IPS-18a (cell line): ENCODE results near the gene CLIC6.

ENCODE experiments used
- H3K27ac ChIP-seq: one replicate; pipeline ENCODE4 v1.5.1; 2013; ENCODE audit warnings: low read length
- H3K27me3 ChIP-seq: one replicate; pipeline ENCODE4 v1.6.1; 2013; ENCODE audit warnings: mild to moderate bottlenecking, low read length; ENCODE audit not compliant: control insufficient read depth, insufficient read depth
- H3K36me3 ChIP-seq: one replicate; pipeline ENCODE4 v1.6.1; 2013; ENCODE audit warnings: low read depth, low read length; ENCODE audit not compliant: control insufficient read depth
- H3K4me1 ChIP-seq: one replicate; pipeline ENCODE4 v1.6.1; 2013; ENCODE audit warnings: low read depth, low read length; ENCODE audit not compliant: control insufficient read depth
- H3K4me3 ChIP-seq: one replicate; pipeline ENCODE4 v1.5.1; 2013; ENCODE audit warnings: low read length
- H3K9ac ChIP-seq: one replicate; pipeline ENCODE4 v1.6.1; 2013; ENCODE audit warnings: mild to moderate bottlenecking, low read length, moderate library complexity
- H3K9me3 ChIP-seq: one replicate; pipeline ENCODE4 v1.6.1; 2013; ENCODE audit warnings: low read depth, low read length; ENCODE audit not compliant: control insufficient read depth

The CLIC6 gene

GRCh38 chr21:34696121-34696520, 27.3 kb downstream of the CLIC6 start:
- peaks cover 14% of the 10 kb centered on the region for H3K4me1 ChIP-seq
- H3K4me3 ChIP-seq: no peak overlapping the region
- no peaks in the 10 kb centered on the region for H3K27me3 ChIP-seq
- H3K36me3 ChIP-seq: no peaks in the 10 kb centered on the region
- H3K9ac ChIP-seq: no peak overlapping the region
- H3K27ac ChIP-seq: no peak overlapping the region
- H3K9me3 ChIP-seq: no peaks in the 10 kb centered on the region

- H3K9me3 ChIP-seq: no peaks in the 10 kb centered on the region
- no peaks in the 10 kb centered on the region for H3K27me3 ChIP-seq
- no peaks in the 10 kb centered on the region for H3K36me3 ChIP-seq
- no peak overlapping the region for H3K27ac ChIP-seq
- no peak overlapping the region for H3K9ac ChIP-seq
- H3K4me3 ChIP-seq: no peak overlapping the region
- peaks cover 3% of the 10 kb centered on the region for H3K4me1 ChIP-seq
These were observed 29.0 kb downstream of the CLIC6 start for GRCh38 chr21:34697826-34698225.

- no peak overlapping the region for H3K27ac ChIP-seq
- H3K4me1 ChIP-seq: no peaks in the 10 kb centered on the region
These were observed 29.6 kb downstream of the CLIC6 start for GRCh38 chr21:34698270-34699015.

GRCh38 chr21:34700605-34701004, 31.8 kb downstream of the CLIC6 start:
- H3K36me3 ChIP-seq: no peaks in the 10 kb centered on the region
- H3K27ac ChIP-seq: no peak overlapping the region
- H3K4me1 ChIP-seq: no peaks in the 10 kb centered on the region
- no peak overlapping the region for H3K4me3 ChIP-seq
- H3K9me3 ChIP-seq: no peaks in the 10 kb centered on the region
- no peak overlapping the region for H3K9ac ChIP-seq
- H3K27me3 ChIP-seq: no peaks in the 10 kb centered on the region

More at GRCh38 chr21:34698270-34699015, 29.6 kb downstream of the CLIC6 start:
- Histone ChIP-seq H3K9me3 (no peaks in the 10 kb centered on the region), H3K36me3 (no peaks in the 10 kb centered on the region), H3K9ac (no peak overlapping the region), H3K4me3 (no peak overlapping the region), H3K27me3 (no peaks in the 10 kb centered on the region)

GRCh38 chr21:34701726-34702125, 32.9 kb downstream of the CLIC6 start:
- no peaks in the 10 kb centered on the region for H3K36me3 ChIP-seq
- H3K4me1 ChIP-seq: no peaks in the 10 kb centered on the region
- no peak overlapping the region for H3K9ac ChIP-seq
- no peaks in the 10 kb centered on the region for H3K9me3 ChIP-seq
- no peaks in the 10 kb centered on the region for H3K27me3 ChIP-seq
- no peak overlapping the region for H3K4me3 ChIP-seq
- no peak overlapping the region for H3K27ac ChIP-seq

GRCh38 chr21:34702341-34703170, 33.8 kb downstream of the CLIC6 start:
- Histone ChIP-seq H3K36me3 (no peaks in the 10 kb centered on the region), H3K9me3 (no peaks in the 10 kb centered on the region), H3K27me3 (no peaks in the 10 kb centered on the region), H3K4me1 (no peaks in the 10 kb centered on the region), H3K4me3 (no peak overlapping the region), H3K9ac (no peak overlapping the region), H3K27ac (no peak overlapping the region)

- Histone ChIP-seq H3K27ac (no peak overlapping the region), H3K4me1 (no peaks in the 10 kb centered on the region), H3K9ac (no peak overlapping the region), H3K4me3 (no peak overlapping the region), H3K36me3 (no peaks in the 10 kb centered on the region), H3K9me3 (no peaks in the 10 kb centered on the region), H3K27me3 (no peaks in the 10 kb centered on the region)
These were observed 34.8 kb downstream of the CLIC6 start for GRCh38 chr21:34703571-34703970.

- H3K36me3 ChIP-seq: no peaks in the 10 kb centered on the region
- H3K27me3 ChIP-seq: no peaks in the 10 kb centered on the region
- H3K4me1 ChIP-seq: no peaks in the 10 kb centered on the region
- no peaks in the 10 kb centered on the region for H3K9me3 ChIP-seq
- H3K9ac ChIP-seq: no peak overlapping the region
- no peak overlapping the region for H3K27ac ChIP-seq
- no peak overlapping the region for H3K4me3 ChIP-seq
These were observed 35.3 kb downstream of the CLIC6 start for GRCh38 chr21:34704119-34704518.

- Histone ChIP-seq H3K36me3 (no peaks in the 10 kb centered on the region), H3K27ac (no peak overlapping the region), H3K9me3 (no peaks in the 10 kb centered on the region), H3K4me1 (no peaks in the 10 kb centered on the region), H3K9ac (no peak overlapping the region), H3K4me3 (no peak overlapping the region), H3K27me3 (no peaks in the 10 kb centered on the region)
These were observed 36.2 kb downstream of the CLIC6 start for GRCh38 chr21:34705011-34705410.

GRCh38 chr21:34706337-34706736, 37.5 kb downstream of the CLIC6 start:
- Histone ChIP-seq H3K9me3 (no peaks in the 10 kb centered on the region), H3K9ac (no peak overlapping the region), H3K4me3 (no peak overlapping the region), H3K4me1 (no peaks in the 10 kb centered on the region), H3K27me3 (no peaks in the 10 kb centered on the region), H3K27ac (no peak overlapping the region), H3K36me3 (no peaks in the 10 kb centered on the region)

GRCh38 chr21:34707876-34708325, 39.1 kb downstream of the CLIC6 start:
- Histone ChIP-seq H3K27me3 (no peaks in the 10 kb centered on the region), H3K9me3 (no peaks in the 10 kb centered on the region), H3K27ac (no peak overlapping the region)

More at GRCh38 chr21:34707876-34708325, 39.1 kb downstream of the CLIC6 start:
- Histone ChIP-seq H3K4me1 (no peaks in the 10 kb centered on the region), H3K36me3 (no peaks in the 10 kb centered on the region), H3K9ac (no peak overlapping the region), H3K4me3 (no peak overlapping the region)
